Activated CD4-positive, alpha-beta T cell treated with anti-CD3 and anti-CD28 coated beads for 36 hours (primary cell): ENCODE measurements around the gene CYP2W1. TPM values are rescaled to one million over a fixed set of nuclear protein-coding genes. Genes with fewer than 3 reads are reported as not detected.
"Not testable (repeated sequence)": the region's sequence is repeated elsewhere in the genome, so short reads cannot be mapped to it uniquely, and the experiment has no call there.

ENCODE experiments used
- ATAC-seq: fragments of 200-7000 bp; cut with Tn5 transposase; one replicate; pipeline ENCODE4 v1.10.0; 2021; ENCODE audit warnings: mild to moderate bottlenecking, moderate library complexity
- CTCF ChIA-PET: fragments of 350-600 bp; sonication (Branson Sonifier 250); formaldehyde crosslinking; loops from one replicate; lab custom pipeline; 2021; ENCODE audit warnings: antibody characterized with exemption; lab: Charles Lee
- POLR2A ChIA-PET: fragments of 350-600 bp; sonication (Branson Sonifier 250); formaldehyde crosslinking; loops from one replicate; lab custom pipeline; 2021; ENCODE audit warnings: antibody characterized with exemption, inconsistent platforms; lab: Charles Lee
- DNase-seq: peaks from one replicate; pipeline ENCODE4 v3.0.0-alpha.2; 2020
- H3K27ac Mint-ChIP-seq: one replicate; pipeline ENCODE4 v1.8.0; 2021; ENCODE audit warnings: mixed read lengths
- H3K27me3 Mint-ChIP-seq: one replicate; pipeline ENCODE4 v1.8.0; 2021; ENCODE audit warnings: mixed read lengths
- H3K36me3 Mint-ChIP-seq: one replicate; pipeline ENCODE4 v1.8.0; 2021; ENCODE audit warnings: low read depth, mixed read lengths
- H3K4me1 Mint-ChIP-seq: one replicate; pipeline ENCODE4 v1.8.0; 2021; ENCODE audit warnings: mixed read lengths
- H3K4me3 Mint-ChIP-seq: one replicate; pipeline ENCODE4 v1.8.0; 2021; ENCODE audit warnings: mild to moderate bottlenecking, moderate library complexity, mixed read lengths
- H3K9me3 Mint-ChIP-seq: one replicate; pipeline ENCODE4 v1.8.0; 2021; ENCODE audit warnings: low read depth, mixed read lengths
- intact Hi-C, 2 experiments: fragments of 100-400 bp; cut with DNase I in 1 of 2; cut with micrococcal nuclease in 1 of 2; formaldehyde crosslinking; loops; one replicate each; pipeline versions ENCODE4 v1.14.2 to v1.15.1; 2022 to 2024; cut with DNase I, micrococcal nuclease
- total RNA-seq, 2 experiments: library from RNA; stranded (reverse); gene quantifications; one replicate each; pipeline ENCODE4 v1.2.3, GENCODE V29; 2021

Gene CYP2W1
- total RNA-seq, 2 experiments from 2014 or later = not detected

- DNase-seq (no peak), ATAC-seq (no peak)
- Mint-ChIP-seq H3K4me3 (no peak overlapping the region), H3K36me3 (no peaks in the 10 kb centered on the region), H3K27ac (no peak overlapping the region), H3K27me3 (no peaks in the 10 kb centered on the region), H3K9me3 (no peaks in the 10 kb centered on the region), H3K4me1 (peaks cover 3% of the 10 kb centered on the region)
- intact Hi-C loops = no loop called here
- ChIA-PET POLR2A (no interaction called here), CTCF (interaction anchor here (0.6 to 7.3 kb wide), 7 partner anchors 46 to 1274 kb away, joined by 3 to 135 read pairs (median 3); partner anchors contain the start of gene GPR146)
Observed at GRCh38 chr7:997404-998395, 14.7 kb downstream of the CYP2W1 start.

- ATAC-seq = no peak
- DNase-seq = no peak
- Mint-ChIP-seq H3K4me3 (no peak overlapping the region), H3K27me3 (no peaks in the 10 kb centered on the region), H3K4me1 (no peaks in the 10 kb centered on the region), H3K9me3 (no peaks in the 10 kb centered on the region), H3K36me3 (peaks cover 1% of the 10 kb centered on the region), H3K27ac (no peak overlapping the region)
- ChIA-PET CTCF (interaction anchor here (1.1 to 2.1 kb wide), 2 partner anchors 66 to 178 kb away, joined by 4 to 8 read pairs; no protein-coding TSS in a partner anchor), POLR2A (no interaction called here)
- intact Hi-C loops = no loop called here
Observed at GRCh38 chr7:999149-999879, 16.3 kb downstream of the CYP2W1 start.

DNA sequence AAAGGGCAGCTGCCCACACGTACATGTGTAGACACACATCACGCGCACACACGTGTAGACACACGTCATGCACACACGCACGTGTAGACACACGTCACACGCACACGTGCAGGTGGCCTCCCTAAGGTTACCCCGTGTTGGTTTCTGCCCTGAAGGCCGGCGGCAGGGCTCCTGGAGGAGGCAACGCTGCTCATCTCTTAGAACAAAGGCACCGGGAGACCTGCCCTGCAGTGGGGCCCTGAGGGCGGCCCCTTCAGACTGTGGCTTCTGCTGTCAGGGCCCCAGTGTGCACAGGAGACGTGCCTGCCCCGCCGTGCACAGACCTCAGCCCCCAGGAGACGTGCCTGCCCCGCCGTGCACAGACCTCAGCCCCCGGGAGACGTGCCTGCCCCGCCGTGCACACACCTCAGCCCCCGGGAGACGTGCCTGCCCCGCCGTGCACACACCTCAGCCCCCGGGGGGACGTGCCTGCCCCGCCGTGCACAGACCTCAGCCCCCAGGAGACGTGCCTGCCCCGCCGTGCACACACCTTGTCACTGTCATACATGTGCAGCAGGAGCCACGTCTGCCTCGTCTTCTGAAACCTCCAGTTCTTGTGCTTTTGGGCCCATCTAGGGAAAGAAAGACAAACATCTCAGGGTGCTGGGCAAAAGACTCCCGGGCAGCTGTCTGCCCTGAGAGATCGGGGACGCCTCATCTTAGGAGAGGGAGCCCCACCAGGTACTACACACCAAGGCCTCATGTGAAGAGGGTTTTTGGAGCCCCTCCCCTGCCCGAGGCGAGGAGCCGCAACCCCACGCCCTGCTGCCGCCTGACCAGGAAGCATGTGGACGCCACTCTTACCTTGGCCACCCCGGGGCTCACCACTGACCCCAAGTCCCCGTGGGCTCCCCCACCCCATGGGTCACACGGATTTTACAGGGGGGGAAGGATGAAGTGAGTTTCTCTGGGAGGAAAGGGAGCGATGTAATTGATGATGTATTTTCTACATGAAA is 17.3 kb downstream of the CYP2W1 start:
- ChIA-PET POLR2A (no interaction called here), CTCF (interaction anchor here (2.1 kb wide), 1 partner anchor 65 kb away, joined by 8 read pairs; no protein-coding TSS in a partner anchor)
- no peak overlapping the region for H3K27ac Mint-ChIP-seq

DNA sequence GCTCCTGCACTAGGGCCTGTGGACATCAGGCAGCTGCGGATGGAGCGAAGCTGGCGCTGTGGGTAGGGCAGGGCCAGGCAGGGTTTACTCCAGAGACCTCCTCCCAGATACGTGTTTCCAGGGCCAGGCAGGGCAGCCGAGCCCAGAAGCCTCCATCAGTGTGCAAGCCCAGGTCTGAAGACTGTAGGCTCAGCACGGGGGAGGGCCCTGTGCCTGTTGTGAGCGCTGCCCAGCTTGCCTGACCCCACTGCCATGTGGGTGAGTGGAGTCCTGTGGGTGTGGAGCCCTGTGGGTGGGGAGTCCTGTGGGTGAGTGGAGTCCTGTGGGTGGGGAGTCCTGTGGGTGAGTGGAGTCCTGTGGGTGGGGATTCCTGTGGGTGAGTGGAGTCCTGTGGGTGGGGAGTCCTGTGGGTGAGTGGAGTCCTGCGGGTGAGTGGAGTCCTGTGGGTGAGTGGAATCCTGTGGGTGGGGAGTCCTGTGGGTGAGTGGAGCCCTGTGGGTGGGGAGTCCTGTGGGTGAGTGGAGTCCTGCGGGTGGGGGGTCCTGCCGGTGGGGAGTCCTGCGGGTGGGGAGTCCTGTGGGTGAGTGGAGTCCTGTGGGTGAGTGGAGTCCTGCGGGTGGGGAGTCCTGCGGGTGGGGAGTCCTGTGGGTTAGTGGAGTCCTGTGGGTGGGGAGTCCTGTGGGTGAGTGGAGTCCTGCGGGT is 18.2 kb downstream of the CYP2W1 start:
- H3K27ac Mint-ChIP-seq, CTCF ChIA-PET, H3K27me3 Mint-ChIP-seq, H3K4me1 Mint-ChIP-seq, intact Hi-C loops, H3K4me3 Mint-ChIP-seq, H3K36me3 Mint-ChIP-seq, POLR2A ChIA-PET, H3K9me3 Mint-ChIP-seq: not testable (repeated sequence)
- DNase-seq (peak; percentile 45), ATAC-seq (peak; percentile 63)

More for the DNA sequence above, 17.3 kb downstream of the CYP2W1 start:
- Mint-ChIP-seq H3K4me1 (no peaks in the 10 kb centered on the region), H3K27me3 (no peaks in the 10 kb centered on the region), H3K36me3 (peaks cover 1% of the 10 kb centered on the region), H3K9me3 (no peaks in the 10 kb centered on the region), H3K4me3 (no peak overlapping the region)
- intact Hi-C loops = no loop called here
- DNase-seq (no peak), ATAC-seq (no peak)

DNA sequence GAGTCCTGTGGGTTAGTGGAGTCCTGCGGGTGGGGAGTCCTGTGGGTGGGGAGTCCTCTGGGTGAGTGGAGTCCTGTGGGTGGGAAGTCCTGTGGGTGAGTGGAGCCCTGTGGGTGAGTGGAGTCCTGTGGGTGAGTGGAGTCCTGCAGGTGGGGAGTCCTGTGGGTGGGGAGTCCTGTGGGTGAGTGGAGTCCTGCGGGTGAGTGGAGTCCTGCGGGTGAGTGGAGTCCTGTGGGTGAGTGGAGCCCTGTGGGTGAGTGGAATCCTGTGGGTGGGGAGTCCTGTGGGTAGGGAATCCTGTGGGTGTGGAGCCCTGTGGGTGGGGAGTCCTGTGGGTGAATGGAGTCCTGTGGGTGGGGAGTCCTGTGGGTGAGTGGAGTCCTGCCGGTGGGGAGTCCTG is 19.0 kb downstream of the CYP2W1 start:
- H3K4me3 Mint-ChIP-seq, H3K36me3 Mint-ChIP-seq, DNase-seq, CTCF ChIA-PET, H3K27me3 Mint-ChIP-seq, intact Hi-C loops, H3K4me1 Mint-ChIP-seq, H3K27ac Mint-ChIP-seq, POLR2A ChIA-PET, ATAC-seq, H3K9me3 Mint-ChIP-seq: not testable (repeated sequence)

DNA sequence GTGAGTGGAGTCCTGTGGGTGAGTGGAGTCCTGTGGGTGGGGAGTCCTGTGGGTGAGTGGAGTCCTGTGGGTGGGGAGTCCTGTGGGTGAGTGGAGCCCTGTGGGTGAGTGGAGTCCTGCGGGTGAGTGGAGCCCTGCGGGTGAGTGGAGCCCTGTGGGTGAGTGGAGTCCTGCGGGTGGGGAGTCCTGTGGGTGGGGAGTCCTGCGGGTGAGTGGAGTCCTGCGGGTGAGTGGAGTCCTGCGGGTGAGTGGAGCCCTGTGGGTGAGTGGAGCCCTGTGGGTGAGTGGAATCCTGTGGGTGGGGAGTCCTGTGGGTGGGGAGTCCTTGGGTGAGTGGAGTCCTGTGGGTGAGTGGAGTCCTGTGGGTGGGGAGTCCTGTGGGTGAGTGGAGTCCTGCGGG is 19.5 kb downstream of the CYP2W1 start:
- H3K27ac Mint-ChIP-seq, ATAC-seq, intact Hi-C loops, H3K9me3 Mint-ChIP-seq, H3K4me1 Mint-ChIP-seq, DNase-seq, H3K4me3 Mint-ChIP-seq, POLR2A ChIA-PET, H3K36me3 Mint-ChIP-seq, H3K27me3 Mint-ChIP-seq, CTCF ChIA-PET: not testable (repeated sequence)

GRCh38 chr7:1004018-1004852 is 21.3 kb downstream of the CYP2W1 start:
- CTCF ChIA-PET = interaction anchor here (0.5 to 0.9 kb wide), 3 partner anchors 82 to 420 kb away, joined by 3 read pairs; no protein-coding TSS in a partner anchor
- no peak overlapping the region for H3K27ac Mint-ChIP-seq
- no peaks in the 10 kb centered on the region for H3K27me3 Mint-ChIP-seq
- no peak overlapping the region for H3K4me3 Mint-ChIP-seq
- intact Hi-C loops = no loop called here
- H3K9me3 Mint-ChIP-seq = no peaks in the 10 kb centered on the region
- ATAC-seq (no peak), DNase-seq (no peak)
- H3K36me3 Mint-ChIP-seq = peaks cover 6% of the 10 kb centered on the region
- no peaks in the 10 kb centered on the region for H3K4me1 Mint-ChIP-seq
- POLR2A ChIA-PET = no interaction called here

- CTCF ChIA-PET = interaction anchor here (0.6 kb wide), 1 partner anchor 207 kb away, joined by 3 read pairs; no protein-coding TSS in a partner anchor
- Mint-ChIP-seq H3K27ac (no peak overlapping the region), H3K4me1 (no peaks in the 10 kb centered on the region), H3K9me3 (no peaks in the 10 kb centered on the region), H3K36me3 (peaks cover 6% of the 10 kb centered on the region), H3K27me3 (no peaks in the 10 kb centered on the region), H3K4me3 (no peak overlapping the region)
- intact Hi-C loops = no loop called here
- no peak for ATAC-seq
- no peak for DNase-seq
- POLR2A ChIA-PET = no interaction called here
Observed at GRCh38 chr7:1005303-1005702, 22.3 kb downstream of the CYP2W1 start.

DNA sequence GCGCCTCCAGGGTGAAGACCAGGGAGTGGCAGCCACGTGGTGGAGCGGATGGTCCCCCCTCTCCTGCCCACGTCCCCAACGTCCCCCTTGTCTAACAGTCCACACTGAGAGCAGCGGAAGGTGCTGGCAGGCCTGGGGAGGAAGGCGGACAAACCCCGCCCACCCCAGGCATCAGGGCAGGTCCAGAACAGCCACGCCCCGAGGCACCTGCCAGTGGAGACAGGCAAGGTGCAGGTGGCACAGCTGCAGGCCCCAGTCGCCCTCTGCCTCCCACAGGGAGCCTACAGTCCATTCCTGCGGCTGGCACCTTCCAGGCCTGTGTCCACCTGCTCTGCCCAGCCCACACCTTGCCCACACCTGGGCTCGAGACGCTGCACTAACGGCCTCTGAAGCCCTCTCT is 24.9 kb downstream of the CYP2W1 start:
- CTCF ChIA-PET = no interaction called here
- Mint-ChIP-seq H3K36me3 (peaks cover 6% of the 10 kb centered on the region), H3K4me3 (no peak overlapping the region), H3K27me3 (no peaks in the 10 kb centered on the region), H3K27ac (no peak overlapping the region), H3K4me1 (peaks cover 6% of the 10 kb centered on the region), H3K9me3 (no peaks in the 10 kb centered on the region)
- POLR2A ChIA-PET = no interaction called here
- DNase-seq (no peak), ATAC-seq (no peak)
- intact Hi-C loops = no loop called here
